MV-4-11 (cell line): ENCODE data around the gene OTOGL.
"Not testable (repeated sequence)": the region's sequence is repeated elsewhere in the genome, so short reads cannot be mapped to it uniquely, and the experiment has no call there.

Experiments used
- DNase-seq: peaks from one replicate; lab custom pipeline; 2025; lab: John Stamatoyannopoulos, UW

OTOGL gene, protein sequence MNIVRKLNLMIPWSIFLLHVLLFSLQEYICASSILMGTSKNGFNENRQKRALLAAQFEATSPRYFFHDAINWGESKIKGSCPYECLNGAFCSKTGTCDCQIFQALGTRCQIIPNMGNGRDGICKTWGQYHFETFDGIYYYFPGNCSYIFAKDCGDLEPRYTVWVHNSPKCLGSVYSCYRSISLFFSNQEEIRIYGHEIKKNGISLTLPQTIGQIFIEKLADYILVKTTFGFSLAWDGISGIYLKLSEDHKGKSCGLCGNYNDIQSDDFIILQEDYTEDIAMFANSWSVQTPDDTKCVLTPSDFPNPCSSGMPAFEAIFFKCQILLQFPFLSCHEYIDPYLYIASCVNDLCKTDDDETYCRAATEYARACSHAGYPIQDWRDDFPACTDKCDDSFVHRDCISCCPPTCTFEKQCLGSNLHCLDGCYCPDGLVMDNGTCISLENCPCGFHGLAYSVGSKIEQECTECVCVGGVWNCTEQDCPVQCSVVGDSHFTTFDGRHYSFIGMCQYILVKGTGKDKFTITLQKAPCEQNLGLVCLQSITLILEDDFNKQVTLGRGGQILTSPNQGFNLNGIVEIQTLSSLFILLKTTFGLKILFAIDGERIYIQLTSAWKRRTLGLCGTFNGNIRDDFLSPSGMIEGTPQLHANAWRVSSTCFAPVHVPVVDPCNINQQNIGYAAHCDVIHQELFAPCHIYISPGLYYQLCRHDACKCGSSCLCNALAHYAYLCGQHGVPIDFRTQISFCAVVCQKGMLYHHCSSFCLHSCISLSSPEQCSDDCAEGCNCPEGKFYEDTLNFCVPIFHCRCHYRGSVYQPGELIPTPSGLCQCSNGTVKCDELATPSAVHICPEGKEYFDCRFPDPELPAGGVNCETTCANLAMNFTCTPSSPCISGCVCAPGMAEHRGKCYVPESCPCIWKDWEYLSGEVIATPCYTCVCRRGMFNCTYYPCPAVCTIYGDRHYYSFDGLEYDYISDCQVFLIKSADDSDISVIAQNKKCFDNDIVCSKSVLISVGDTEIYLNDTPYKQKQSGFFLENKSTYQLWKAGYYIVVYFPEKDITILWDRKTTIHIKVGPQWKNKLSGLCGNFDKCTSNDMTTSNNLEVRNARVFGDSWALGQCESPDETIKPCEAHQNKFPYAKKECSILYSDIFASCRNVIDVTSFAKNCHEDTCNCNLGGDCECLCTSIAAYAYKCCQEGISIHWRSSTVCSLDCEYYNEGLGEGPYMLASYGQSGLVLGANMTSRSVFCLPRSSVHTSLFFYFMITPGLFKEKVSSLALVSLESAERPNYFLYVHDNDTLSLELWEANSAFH (N-terminal part only)

GRCh38 chr12:80099259-80099658 is at the start of gene OTOGL:
Gene OTOGL (plus strand): TSS chr12:80099537. CDS start chr12:80209432, 109,895 bp downstream.
- no peak for DNase-seq

- no peak for DNase-seq
Observed at GRCh38 chr12:80050236-80050635, 49.1 kb upstream of the OTOGL start.

DNA sequence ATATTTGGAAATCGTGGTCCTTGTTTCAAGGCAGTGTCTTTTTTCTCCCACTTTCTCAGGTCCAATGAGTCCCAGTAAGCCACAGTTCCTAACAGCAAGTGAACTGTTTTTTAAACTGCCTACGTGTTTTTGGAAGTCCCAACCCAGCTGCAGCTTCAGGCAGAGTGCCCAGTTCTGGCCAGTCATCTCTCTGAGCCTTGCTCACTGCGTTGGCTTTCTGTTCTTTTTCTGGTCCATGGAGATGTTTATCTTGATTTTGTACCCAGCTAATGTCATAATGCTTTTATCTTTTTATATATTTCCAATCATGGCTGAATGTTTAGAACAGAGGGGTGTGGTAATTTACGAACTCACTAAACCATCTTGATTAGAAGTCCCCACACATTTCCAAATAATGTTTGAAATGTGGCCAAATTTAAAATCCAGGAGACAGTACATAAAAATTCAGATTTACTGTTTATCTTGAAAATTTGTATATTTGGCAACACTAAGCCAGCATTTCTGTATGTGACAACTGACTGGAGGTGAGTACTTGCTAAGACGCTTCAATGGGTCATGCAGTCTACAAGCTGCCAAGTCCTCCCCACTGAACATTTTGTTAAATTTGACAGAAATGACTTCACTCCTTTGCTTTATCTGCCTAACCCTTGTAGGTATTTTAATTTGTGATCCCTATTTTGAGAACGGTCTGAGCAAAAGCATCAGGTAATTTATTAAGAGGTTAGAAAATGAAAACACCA is 46.1 kb upstream of the OTOGL start:
- no peak for DNase-seq

DNA sequence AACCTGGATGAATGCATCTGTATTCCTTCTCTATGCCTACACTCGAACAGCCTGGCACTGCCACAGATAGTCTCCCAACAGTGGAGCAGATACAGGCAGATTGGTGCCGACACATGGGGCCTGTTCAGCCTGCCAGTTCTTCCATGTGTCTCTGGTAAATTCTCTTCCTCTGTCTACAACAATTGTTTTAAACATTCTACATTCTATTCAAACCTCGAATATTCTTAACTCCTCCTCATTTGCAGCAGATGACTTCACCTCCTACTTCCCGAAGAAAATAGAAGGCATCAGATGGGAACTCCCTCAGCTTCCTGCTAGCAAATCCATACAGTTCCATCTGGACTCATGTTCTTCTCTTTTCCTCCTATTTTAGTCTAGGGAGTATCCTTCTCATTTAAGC is 43.1 kb upstream of the OTOGL start:
- no peak for DNase-seq

- DNase-seq, result no peak
Observed at GRCh38 chr12:80056845-80057244, 42.5 kb upstream of the OTOGL start.

DNA sequence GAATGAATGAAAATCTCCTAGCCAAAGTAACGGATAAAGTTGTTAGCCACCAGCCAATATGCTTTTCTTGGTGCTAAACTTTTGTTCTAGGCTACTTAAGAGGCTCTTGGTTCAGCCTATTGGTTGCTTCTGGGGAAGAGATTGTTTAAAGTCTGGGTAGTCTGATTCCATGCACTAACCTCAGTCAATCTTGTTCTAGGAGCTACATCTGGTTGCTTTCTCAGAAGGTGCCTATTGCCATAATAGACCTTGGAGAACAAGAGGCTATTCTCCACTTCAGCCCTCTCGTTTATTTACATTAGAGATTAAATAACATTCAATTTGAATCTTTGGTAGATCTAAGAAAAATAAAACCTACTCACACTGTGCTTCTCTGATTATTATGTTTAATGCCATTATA is 40.8 kb upstream of the OTOGL start:
- DNase-seq, result no peak

DNA sequence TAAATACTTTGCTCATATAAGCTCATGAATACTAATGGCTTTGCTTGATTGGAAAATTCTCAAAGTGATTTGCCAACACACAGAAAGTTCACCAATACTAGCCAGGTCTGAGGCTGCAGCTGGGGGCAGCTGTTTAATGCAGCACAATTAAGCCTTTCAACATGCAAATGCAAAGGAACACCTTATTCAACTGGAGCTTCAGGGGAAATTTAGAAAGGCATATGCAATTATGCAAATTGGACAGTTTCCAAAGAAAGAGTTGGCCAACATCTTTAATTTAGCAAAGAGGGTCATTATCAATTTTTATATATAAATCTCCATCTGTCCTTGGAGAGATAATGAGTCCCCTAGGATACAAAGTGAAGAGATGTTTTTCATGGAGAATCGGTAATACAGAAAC is 40.2 kb upstream of the OTOGL start:
- no peak for DNase-seq

GRCh38 chr12:80059875-80060274 is 39.5 kb upstream of the OTOGL start:
- no peak for DNase-seq

- no peak for DNase-seq
Observed at GRCh38 chr12:80064269-80064668, 35.1 kb upstream of the OTOGL start.

GRCh38 chr12:80064951-80065350 is 34.4 kb upstream of the OTOGL start:
- no peak for DNase-seq

DNA sequence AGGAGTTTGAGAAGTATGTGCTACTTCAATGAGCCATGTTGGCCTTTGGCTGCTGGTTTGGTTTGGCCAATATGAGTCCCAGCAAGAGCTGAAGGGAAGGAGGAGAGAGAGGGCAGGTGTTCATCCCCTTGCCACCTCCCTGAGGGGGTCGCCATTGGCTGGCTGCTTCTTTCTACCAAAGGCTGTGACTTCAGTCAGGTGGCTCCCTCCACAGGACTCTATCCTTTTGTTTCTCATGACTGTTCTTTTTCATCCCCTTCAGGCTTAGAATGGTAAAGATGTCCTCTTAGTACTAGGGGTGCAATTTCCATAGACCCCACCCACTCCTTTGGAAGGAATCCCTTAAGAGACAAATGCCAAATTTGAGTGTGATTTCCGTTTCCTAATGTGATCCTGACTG is 31.2 kb upstream of the OTOGL start:
- no peak for DNase-seq

GRCh38 chr12:80083892-80084614 is 15.3 kb upstream of the OTOGL start:
- DNase-seq, result not testable (repeated sequence)

GRCh38 chr12:80086025-80086424 is 13.3 kb upstream of the OTOGL start:
- DNase-seq, result no peak

GRCh38 chr12:80087486-80088213 is 11.7 kb upstream of the OTOGL start:
- peak; percentile 40 for DNase-seq

DNA sequence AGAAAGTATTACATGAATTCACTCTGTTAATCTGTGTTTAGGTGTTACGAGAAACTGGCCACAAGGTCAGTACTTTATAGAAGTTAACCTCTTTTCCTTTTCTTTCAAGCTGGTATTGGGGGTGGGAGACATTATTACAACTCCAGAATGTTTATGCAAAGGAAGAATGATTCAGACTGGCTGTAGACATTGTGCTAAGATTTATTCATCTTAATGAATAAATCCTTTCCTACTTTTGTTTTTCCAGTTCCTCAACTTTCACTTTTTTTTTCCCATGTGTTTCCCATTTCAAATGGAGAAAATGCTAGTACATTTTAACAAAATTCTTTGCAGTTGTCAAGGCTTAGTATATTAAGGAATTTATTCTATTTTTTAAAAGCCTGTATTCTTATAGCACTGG is 1.3 kb downstream of the OTOGL start:
- DNase-seq, result no peak

DNA sequence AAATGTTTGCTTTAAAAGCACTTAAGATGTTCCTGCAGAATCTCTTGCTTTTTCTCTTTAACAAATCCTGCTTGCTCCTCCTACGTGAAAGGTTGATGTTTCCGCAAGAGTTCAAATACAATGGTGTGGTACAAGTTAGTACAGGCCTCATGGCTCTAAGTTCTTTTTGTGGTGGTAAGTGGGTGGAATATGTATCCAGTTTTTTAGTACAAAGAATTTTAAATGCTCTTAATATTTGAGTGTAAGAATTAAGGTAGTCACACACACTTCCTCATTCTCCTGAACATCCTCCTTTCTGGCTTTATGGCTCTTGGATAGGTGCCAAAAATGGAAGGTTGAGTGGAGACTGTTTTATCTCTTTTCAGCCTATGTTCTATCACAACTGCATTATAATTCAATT is 1.8 kb downstream of the OTOGL start:
- peak; percentile 25 for DNase-seq

DNA sequence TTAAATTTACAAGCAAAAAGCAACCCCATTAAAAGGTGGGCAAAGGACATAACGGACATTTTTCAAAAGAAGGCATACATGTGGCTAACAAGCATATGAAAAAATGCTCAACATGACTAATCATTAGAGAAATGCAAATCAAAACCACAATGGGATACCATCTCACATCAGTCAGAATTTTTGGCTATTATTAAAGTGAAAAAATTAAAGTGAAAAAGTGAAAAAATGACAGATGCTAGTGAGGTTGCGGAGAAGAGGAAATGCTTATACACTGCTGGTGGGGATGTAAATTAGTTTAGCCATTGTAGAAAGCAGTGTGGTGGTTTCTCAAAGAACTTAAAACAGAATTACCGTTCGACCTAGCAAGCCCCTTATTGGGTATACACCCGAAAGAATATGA is 7.9 kb downstream of the OTOGL start:
- DNase-seq, result no peak

DNA sequence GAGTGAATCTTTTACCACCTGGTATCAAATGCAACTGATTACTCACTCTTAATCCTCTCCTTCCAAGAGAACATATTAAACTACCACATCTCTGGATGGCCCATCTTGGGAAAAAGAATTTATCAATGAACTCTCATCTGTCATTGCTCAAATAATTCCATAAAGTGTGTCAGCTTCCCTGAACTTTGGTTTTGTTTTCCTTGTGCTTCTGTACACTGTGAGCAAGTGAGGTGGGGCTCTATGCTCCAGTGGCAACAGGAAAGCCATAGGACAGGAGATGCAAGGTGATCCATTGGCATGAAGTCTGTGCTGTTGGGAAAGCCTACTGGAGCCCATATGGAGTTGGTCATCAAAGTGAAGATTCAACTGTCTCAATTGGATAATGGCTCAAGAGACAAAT is 17.4 kb downstream of the OTOGL start:
- DNase-seq, result no peak

DNA sequence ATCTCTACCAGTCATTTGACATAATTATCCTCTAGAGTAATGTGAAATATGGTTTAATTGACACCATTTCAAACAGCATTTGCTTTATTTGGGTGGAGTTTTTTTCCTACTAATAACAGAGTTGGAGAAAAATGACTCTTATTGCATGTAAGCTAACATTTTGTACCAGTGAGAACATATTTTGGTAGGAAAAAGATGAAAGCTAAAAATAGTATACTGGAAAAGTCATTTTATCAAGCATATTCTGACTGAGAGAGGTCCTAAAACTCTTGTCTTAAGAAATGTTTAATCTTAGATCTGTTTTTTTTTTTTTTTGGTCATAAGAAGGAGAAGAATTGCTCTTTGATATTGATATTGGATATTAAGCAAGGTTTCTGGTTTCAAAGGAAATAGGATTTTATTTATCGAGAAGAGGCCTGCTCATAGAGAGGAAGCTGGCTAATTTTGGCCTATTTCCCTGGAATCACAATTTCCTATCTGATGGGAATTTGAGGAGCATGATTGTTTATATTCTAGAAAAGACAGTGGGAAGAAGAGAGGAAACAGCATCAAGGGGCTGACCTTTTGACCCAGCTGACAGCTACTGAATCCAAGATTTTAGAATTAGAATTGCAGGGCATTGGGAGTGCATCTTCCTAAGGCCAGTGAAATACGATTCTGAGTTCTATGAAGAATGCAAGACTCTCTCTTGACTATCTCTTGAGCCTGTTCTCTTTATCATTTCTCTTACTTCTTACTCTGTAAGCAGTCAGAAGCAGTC is 19.4 kb downstream of the OTOGL start:
- no peak for DNase-seq
